ENCODE measurements around the gene C3AR1. TPM values are rescaled to one million over a fixed set of nuclear protein-coding genes. Genes with fewer than 3 reads are reported as not detected.
"Not testable (repeated sequence)": the region's sequence is repeated elsewhere in the genome, so short reads cannot be mapped to it uniquely, and the experiment has no call there.

The C3AR1 gene
- total RNA-seq, result 10 to 100 TPM in 1 of 4 donors, 1 to 10 TPM in 3; 4.9 to 18.7 (median 9.0) TPM

DNA sequence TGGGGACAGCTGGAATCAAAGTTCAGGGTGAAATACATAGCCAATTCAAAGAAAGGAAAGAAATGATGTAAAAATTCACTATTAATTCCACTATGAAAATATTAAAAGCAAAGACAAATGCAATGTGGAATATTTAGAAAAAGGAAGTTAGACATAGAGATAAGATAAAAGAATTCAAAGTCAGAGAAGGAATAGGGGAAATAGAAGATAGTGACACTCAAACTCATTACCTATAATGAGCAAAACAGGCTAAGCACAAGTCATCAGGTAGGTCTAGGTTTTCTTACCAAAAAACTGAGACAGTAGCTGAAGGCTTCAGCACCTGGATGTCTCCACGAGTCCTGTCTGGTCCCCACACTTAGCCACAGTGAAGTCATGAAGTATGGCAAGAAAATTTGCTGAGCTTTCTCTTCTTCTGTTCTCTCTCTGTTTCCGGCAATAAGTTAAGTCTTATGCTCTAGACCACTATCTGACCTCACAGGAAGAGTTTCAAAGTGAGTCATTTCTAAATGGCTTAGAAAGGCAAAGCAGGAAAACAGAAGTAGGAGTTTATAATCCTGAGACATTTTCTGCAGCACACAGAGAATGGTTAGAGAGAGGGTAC lies at the start of gene C3AR1:
Gene C3AR1 (minus strand): TSS at position 369 of the 604 bp plus-strand sequence. CDS start 6,174 bp downstream, outside the sequence.
- no peak for DNase-seq (ENCODE audit: extremely low spot score)
- intact Hi-C loops (cut with DNase I), result no loop called here
- WGBS, result 66% methylated on average over 2 of the region's 2 CpGs

DNA sequence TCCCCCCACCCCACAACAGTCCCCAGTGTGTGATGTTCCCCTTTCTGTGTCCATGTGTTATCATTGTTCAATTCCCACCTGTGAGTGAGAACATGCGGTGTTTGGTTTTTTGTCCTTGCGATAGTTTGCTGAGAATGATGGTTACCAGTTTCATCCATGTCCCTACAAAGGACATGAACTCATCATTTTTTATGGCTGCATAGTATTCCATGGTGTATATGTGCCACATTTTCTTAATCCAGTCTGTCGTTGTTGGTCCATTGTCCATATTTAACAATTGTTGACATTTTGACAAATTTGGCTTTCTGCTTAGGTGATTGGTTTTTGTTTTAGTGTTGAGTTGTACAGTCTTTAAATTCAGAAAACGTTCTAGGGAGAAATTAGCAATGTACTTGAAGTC lies 47.0 kb upstream of the C3AR1 start:
- peaks cover 0 to 14% (median 0%) of the 10 kb centered on the region in 4 donors for H3K36me3 ChIP-seq
- DNase-seq (ENCODE audit: extremely low spot score); H3K4me1 ChIP-seq; H3K4me3 ChIP-seq; H3K27ac ChIP-seq (replicated peaks in 1 of 4); H3K9me3 ChIP-seq; H3K27me3 ChIP-seq; intact Hi-C loops (cut with DNase I): not testable (repeated sequence)
- WGBS, result 97% methylated on average over 4 of the region's 4 CpGs

More for the DNA sequence above, at the start of gene C3AR1:
- TF ChIP-seq POLR2AphosphoS5 (IDR thresholded peaks at IDR 0.05) (peak; percentile 16 to 69), EP300 (IDR thresholded peaks at IDR 0.05) (no peak)
- TF ChIP-seq, protein P1, sequence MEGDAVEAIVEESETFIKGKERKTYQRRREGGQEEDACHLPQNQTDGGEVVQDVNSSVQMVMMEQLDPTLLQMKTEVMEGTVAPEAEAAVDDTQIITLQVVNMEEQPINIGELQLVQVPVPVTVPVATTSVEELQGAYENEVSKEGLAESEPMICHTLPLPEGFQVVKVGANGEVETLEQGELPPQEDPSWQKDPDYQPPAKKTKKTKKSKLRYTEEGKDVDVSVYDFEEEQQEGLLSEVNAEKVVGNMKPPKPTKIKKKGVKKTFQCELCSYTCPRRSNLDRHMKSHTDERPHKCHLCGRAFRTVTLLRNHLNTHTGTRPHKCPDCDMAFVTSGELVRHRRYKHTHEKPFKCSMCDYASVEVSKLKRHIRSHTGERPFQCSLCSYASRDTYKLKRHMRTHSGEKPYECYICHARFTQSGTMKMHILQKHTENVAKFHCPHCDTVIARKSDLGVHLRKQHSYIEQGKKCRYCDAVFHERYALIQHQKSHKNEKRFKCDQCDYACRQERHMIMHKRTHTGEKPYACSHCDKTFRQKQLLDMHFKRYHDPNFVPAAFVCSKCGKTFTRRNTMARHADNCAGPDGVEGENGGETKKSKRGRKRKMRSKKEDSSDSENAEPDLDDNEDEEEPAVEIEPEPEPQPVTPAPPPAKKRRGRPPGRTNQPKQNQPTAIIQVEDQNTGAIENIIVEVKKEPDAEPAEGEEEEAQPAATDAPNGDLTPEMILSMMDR (IDR thresholded peaks at IDR 0.05), result no peak
- peak within 1 kb of the TSS in 3 of 4 donors; percentile 16 to 36 (median 28) for H3K4me3 ChIP-seq
- peak within 1 kb of the TSS in 2 of 4 donors; percentile 48 to 53 for H3K27ac ChIP-seq (replicated peaks in 1 of 4)
- H3K27me3 ChIP-seq, result no peaks in the 10 kb centered on the region
- H3K9me3 ChIP-seq, result no peaks in the 10 kb centered on the region
- no peaks in the 10 kb centered on the region for H3K4me1 ChIP-seq
- H3K36me3 ChIP-seq, result no peaks in the 10 kb centered on the region

DNA sequence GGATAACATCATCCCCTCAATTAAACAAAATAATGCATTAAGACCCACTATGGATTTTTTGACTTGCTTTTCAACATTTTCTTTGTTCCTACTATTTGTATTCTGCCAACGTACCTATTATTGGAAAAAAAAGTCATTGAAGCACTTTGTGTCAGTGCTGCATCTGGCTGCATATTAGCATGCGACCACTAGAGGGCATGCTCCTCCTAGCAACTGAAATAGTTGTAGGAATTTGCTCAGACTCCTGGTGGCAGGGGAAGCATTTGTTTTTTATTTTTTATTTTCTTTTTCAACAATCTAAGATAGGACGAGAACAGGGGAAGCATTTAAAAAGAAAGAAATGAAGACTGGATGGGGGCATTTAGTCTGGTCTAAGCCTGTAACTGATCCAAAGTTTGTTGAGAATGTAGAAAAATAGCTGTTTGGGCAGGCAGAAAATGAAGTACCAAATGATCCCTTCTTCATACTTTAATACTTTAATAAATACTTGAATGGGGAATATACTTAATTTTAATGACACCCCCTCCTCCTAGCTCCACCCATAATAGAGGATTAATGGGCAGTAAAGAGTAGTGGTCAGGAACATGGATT lies 42.7 kb upstream of the C3AR1 start:
- H3K27me3 ChIP-seq, result no peaks in the 10 kb centered on the region
- DNase-seq (ENCODE audit: extremely low spot score), result no peak
- H3K9me3 ChIP-seq, result no peaks in the 10 kb centered on the region
- peaks cover 0 to 22% (median 9%) of the 10 kb centered on the region in 4 donors for H3K36me3 ChIP-seq
- H3K27ac ChIP-seq (replicated peaks in 1 of 4), result no peak overlapping the region
- intact Hi-C loops (cut with DNase I), result loop anchor here (5.0 kb wide), 1 partner anchor 128 kb away; no protein-coding TSS in a partner anchor
- 0% methylated on average over 3 of the region's 3 CpGs for WGBS
- H3K4me1 ChIP-seq, result peaks cover 0 to 8% (median 0%) of the 10 kb centered on the region in 4 donors
- no peak overlapping the region for H3K4me3 ChIP-seq
- TF ChIP-seq, protein P1 (IDR thresholded peaks at IDR 0.05), result peak; percentile 89 to 95 (median 92)
- TF ChIP-seq POLR2AphosphoS5 (IDR thresholded peaks at IDR 0.05) (peak in 1 of 2 donors; percentile 22), POLR2A (IDR thresholded peaks at IDR 0.05; ENCODE audit: low read depth) (no peak), EP300 (IDR thresholded peaks at IDR 0.05) (no peak)

DNA sequence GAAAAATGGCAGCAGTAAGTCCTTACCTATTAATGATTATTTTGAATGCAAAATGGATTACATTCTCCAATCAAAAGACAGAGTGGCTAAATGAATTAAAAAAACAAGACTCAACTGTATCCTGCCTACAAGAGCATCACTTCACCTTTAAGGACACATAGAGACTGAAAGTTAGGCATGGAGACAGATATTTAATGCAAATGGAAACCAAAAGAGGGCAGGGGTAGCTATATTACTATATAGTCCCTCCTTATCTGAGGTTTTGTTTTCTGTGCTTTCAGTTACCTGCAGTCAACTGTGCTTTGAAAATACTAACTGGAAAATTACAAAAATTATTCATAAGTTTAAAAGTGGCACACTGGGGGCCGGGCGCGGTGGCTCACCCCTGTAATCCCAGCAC lies 33.1 kb upstream of the C3AR1 start:
- TF ChIP-seq POLR2AphosphoS5 (IDR thresholded peaks at IDR 0.05) (no peak), POLR2A (IDR thresholded peaks at IDR 0.05; ENCODE audit: low read depth) (no peak), EP300 (IDR thresholded peaks at IDR 0.05) (no peak)
- TF ChIP-seq, protein P1 (IDR thresholded peaks at IDR 0.05), result no peak
- no peak overlapping the region for H3K4me3 ChIP-seq
- H3K36me3 ChIP-seq, result peaks cover 35 to 63% (median 45%) of the 10 kb centered on the region in 4 donors
- no peaks in the 10 kb centered on the region for H3K27me3 ChIP-seq
- DNase-seq (ENCODE audit: extremely low spot score), result no peak
- 98% methylated on average over 3 of the region's 3 CpGs for WGBS
- no peaks in the 10 kb centered on the region for H3K4me1 ChIP-seq
- no peak overlapping the region for H3K27ac ChIP-seq (replicated peaks in 1 of 4)
- intact Hi-C loops (cut with DNase I), result no loop called here
- H3K9me3 ChIP-seq, result no peaks in the 10 kb centered on the region

DNA sequence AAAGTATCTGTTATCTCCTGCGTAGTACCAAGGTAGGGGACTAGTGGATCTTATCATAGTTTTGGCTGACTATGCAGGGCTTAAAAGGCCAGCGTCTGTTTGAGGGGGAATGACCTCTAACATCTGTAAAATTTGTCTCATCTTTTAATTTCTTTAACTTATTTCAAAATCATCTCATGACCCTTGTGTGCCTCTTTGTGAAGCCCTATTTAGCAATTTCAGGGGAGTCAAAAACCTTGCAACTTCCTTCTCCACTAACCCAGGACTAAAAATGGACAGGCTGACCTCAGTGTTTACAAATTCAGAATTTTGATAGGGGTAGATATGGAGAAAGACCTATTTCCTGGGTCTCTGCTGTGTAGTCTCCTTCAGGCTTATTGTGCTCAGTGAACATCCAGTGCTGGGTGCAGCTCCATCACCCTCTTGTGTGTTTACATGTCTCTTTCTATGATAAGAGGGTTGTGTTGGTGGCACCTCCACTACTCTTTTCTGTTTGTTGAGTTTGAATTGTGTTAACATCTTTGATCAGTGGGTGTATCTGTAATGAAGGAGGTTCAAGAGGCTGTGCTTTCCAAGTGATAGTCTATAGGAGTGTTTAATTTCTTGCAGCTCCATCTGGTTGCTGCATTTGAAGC lies 30.2 kb upstream of the C3AR1 start:
- 91% methylated on average over 2 of the region's 2 CpGs for WGBS
- H3K36me3 ChIP-seq, result peaks cover 63 to 88% (median 73%) of the 10 kb centered on the region in 4 donors
- no peak overlapping the region for H3K4me3 ChIP-seq
- intact Hi-C loops (cut with DNase I), result no loop called here
- no peaks in the 10 kb centered on the region for H3K9me3 ChIP-seq
- H3K27ac ChIP-seq (replicated peaks in 1 of 4), result no peak overlapping the region
- TF ChIP-seq, protein P1 (IDR thresholded peaks at IDR 0.05), result no peak
- H3K4me1 ChIP-seq, result no peaks in the 10 kb centered on the region
- H3K27me3 ChIP-seq, result no peaks in the 10 kb centered on the region
- no peak for DNase-seq (ENCODE audit: extremely low spot score)
